ENCODE results near the gene MEN1.

- TF ChIP-seq CTCF (conservative IDR thresholded peaks at IDR 0.05; ENCODE audit: low read length) (peak; percentile 44), EZH2phosphoT487 (IDR thresholded peaks at IDR 0.05; ENCODE audit: borderline replicate concordance, low read depth, low read length) (no peak)
Measured at GRCh38 chr11:64804346-64805210, 5.8 kb downstream of the MEN1 start.

All from OCI-LY7 (cell line).